H1 (cell line): ENCODE measurements around the gene GPC6. TPM values are rescaled to one million over a fixed set of nuclear protein-coding genes. Genes with fewer than 3 reads are reported as not detected.

Source experiments
- CEBPB ChIP-seq: IDR thresholded peaks from 2 replicates; pipeline ENCODE4 v1.6.1; 2012; ENCODE audit warnings: low read depth, low read length
- EGR1 ChIP-seq: IDR thresholded peaks from 2 replicates; pipeline ENCODE4 v1.6.1; 2011; ENCODE audit warnings: low read depth, low read length, borderline replicate concordance
- HDAC2 ChIP-seq, 2 experiments: fragments of 300-600 bp in 1 of 2; sonication (generic) in 1 of 2; IDR thresholded peaks; 2 replicates each; pipeline ENCODE4 v1.6.1; 2011 to 2012; ENCODE audit warnings: low read depth in 2 of 2, low read length in 2 of 2, mild to moderate bottlenecking in 2 of 2, moderate library complexity in 2 of 2, borderline replicate concordance in 1 of 2, inconsistent platforms in 1 of 2
- SIX5 ChIP-seq: IDR thresholded peaks from 2 replicates; pipeline ENCODE4 v1.6.1; 2011; ENCODE audit warnings: mild to moderate bottlenecking, low read depth, low read length
- SP1 ChIP-seq: IDR thresholded peaks from 2 replicates; pipeline ENCODE4 v1.6.1; 2011; ENCODE audit warnings: low read depth, low read length
- SUZ12 ChIP-seq: fragments of 200-600 bp; sonication (generic); IDR thresholded peaks from 2 replicates; pipeline ENCODE4 v1.6.1; 2012; ENCODE audit warnings: mild to moderate bottlenecking, inconsistent platforms, low read length, moderate library complexity, mixed read lengths
- ZNF274 ChIP-seq: IDR thresholded peaks from 2 replicates; pipeline ENCODE4 v1.7.0; 2012; ENCODE audit warnings: low read length, borderline replicate concordance; ENCODE audit errors: extremely low read depth
- polyA plus RNA-seq, 7 experiments: library from polyadenylated mRNA; depleted of rRNA in 3 of 7; stranded (reverse) in 5 of 7; unstranded in 2 of 7; fragments of >200 nt in 5 of 7; fragments of 200-250 nt in 2 of 7; gene quantifications; 1 replicate in 5 of 7; 2 replicates in 1 of 7; 4 replicates in 1 of 7; pipeline versions ENCODE4 v1.2.1 to v1.2.3, GENCODE V29; 2011 to 2013; ENCODE audit warnings: missing spikeins in 2 of 7, mixed read lengths in 2 of 7
- total RNA-seq: library from RNA; stranded (reverse); fragmentation: NEBNext Ultra II Directional; extraction: Animal tissue kit (Norgen Biotek cat#: 25700); gene quantifications from 2 replicates; pipeline ENCODE4 v1.2.1, GENCODE V29; 2021
- TF ChIP-seq, protein P1 (sequence below): fragments of 300-600 bp; sonication (generic); IDR thresholded peaks from 2 replicates; pipeline ENCODE4 v1.7.1; 2012; ENCODE audit warnings: low read length, moderate library complexity, mild to moderate bottlenecking, inconsistent platforms; ENCODE audit not compliant: insufficient replicate concordance

The GPC6 gene
- total and polyA plus RNA-seq, 2 of the 8 experiments (the other 6 are each of a cell fraction or from before 2014, with no cell fraction given), result 5.4 to 12.0 TPM

DNA sequence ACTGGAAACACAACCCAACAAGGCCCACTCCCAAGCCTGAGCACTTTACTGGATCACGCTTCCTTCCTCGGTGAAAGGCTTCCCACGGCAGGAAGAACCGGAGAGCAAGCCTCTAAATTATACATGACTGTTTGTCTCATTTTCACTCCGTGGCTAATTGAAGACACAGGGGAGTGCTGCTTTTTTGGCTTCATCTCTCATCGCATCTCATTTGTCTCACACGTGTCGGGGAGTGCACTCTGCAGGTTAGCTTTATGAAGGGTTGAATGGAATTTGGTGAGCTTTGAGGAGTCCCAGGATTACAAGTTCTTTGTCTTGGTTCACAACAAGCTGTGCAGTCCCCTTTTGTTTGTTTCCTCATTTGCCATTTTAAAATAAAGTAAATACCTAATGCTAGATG, 544.6 kb downstream of the GPC6 start (continued):
- TF ChIP-seq, protein P1, sequence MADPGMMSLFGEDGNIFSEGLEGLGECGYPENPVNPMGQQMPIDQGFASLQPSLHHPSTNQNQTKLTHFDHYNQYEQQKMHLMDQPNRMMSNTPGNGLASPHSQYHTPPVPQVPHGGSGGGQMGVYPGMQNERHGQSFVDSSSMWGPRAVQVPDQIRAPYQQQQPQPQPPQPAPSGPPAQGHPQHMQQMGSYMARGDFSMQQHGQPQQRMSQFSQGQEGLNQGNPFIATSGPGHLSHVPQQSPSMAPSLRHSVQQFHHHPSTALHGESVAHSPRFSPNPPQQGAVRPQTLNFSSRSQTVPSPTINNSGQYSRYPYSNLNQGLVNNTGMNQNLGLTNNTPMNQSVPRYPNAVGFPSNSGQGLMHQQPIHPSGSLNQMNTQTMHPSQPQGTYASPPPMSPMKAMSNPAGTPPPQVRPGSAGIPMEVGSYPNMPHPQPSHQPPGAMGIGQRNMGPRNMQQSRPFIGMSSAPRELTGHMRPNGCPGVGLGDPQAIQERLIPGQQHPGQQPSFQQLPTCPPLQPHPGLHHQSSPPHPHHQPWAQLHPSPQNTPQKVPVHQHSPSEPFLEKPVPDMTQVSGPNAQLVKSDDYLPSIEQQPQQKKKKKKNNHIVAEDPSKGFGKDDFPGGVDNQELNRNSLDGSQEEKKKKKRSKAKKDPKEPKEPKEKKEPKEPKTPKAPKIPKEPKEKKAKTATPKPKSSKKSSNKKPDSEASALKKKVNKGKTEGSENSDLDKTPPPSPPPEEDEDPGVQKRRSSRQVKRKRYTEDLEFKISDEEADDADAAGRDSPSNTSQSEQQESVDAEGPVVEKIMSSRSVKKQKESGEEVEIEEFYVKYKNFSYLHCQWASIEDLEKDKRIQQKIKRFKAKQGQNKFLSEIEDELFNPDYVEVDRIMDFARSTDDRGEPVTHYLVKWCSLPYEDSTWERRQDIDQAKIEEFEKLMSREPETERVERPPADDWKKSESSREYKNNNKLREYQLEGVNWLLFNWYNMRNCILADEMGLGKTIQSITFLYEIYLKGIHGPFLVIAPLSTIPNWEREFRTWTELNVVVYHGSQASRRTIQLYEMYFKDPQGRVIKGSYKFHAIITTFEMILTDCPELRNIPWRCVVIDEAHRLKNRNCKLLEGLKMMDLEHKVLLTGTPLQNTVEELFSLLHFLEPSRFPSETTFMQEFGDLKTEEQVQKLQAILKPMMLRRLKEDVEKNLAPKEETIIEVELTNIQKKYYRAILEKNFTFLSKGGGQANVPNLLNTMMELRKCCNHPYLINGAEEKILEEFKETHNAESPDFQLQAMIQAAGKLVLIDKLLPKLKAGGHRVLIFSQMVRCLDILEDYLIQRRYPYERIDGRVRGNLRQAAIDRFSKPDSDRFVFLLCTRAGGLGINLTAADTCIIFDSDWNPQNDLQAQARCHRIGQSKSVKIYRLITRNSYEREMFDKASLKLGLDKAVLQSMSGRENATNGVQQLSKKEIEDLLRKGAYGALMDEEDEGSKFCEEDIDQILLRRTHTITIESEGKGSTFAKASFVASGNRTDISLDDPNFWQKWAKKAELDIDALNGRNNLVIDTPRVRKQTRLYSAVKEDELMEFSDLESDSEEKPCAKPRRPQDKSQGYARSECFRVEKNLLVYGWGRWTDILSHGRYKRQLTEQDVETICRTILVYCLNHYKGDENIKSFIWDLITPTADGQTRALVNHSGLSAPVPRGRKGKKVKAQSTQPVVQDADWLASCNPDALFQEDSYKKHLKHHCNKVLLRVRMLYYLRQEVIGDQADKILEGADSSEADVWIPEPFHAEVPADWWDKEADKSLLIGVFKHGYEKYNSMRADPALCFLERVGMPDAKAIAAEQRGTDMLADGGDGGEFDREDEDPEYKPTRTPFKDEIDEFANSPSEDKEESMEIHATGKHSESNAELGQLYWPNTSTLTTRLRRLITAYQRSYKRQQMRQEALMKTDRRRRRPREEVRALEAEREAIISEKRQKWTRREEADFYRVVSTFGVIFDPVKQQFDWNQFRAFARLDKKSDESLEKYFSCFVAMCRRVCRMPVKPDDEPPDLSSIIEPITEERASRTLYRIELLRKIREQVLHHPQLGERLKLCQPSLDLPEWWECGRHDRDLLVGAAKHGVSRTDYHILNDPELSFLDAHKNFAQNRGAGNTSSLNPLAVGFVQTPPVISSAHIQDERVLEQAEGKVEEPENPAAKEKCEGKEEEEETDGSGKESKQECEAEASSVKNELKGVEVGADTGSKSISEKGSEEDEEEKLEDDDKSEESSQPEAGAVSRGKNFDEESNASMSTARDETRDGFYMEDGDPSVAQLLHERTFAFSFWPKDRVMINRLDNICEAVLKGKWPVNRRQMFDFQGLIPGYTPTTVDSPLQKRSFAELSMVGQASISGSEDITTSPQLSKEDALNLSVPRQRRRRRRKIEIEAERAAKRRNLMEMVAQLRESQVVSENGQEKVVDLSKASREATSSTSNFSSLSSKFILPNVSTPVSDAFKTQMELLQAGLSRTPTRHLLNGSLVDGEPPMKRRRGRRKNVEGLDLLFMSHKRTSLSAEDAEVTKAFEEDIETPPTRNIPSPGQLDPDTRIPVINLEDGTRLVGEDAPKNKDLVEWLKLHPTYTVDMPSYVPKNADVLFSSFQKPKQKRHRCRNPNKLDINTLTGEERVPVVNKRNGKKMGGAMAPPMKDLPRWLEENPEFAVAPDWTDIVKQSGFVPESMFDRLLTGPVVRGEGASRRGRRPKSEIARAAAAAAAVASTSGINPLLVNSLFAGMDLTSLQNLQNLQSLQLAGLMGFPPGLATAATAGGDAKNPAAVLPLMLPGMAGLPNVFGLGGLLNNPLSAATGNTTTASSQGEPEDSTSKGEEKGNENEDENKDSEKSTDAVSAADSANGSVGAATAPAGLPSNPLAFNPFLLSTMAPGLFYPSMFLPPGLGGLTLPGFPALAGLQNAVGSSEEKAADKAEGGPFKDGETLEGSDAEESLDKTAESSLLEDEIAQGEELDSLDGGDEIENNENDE, result no peak
- TF ChIP-seq SUZ12 (no peak), SP1 (no peak), ZNF274 (no peak), EGR1 (no peak), SIX5 (no peak), CEBPB (no peak), HDAC2 (IDR thresholded peaks at IDR 0.05; ENCODE audit: borderline replicate concordance in 1 of 2, low read depth in 2 of 2, low read length in 2 of 2) (no peak)
